HG02981 (cell line): Measurements from ENCODE around the gene GRIP2.
"Not testable (repeated sequence)": the region's sequence is repeated elsewhere in the genome, so short reads cannot be mapped to it uniquely, and the experiment has no call there.

Experiments used
- ATAC-seq: cut with Tn5 transposase; IDR thresholded peaks from one replicate; pipeline ENCODE4 v1.9.1; 2021; ENCODE audit warnings: mild to moderate bottlenecking, moderate library complexity; ENCODE audit not compliant: unreplicated experiment

GRIP2 gene

GRCh38 chr3:14522768-14523167 is 17.4 kb downstream of the GRIP2 start:
- no peak for ATAC-seq

- no peak for ATAC-seq
Measured at GRCh38 chr3:14522129-14522691, 17.9 kb downstream of the GRIP2 start.

- no peak for ATAC-seq
Measured at GRCh38 chr3:14521611-14522010, 18.5 kb downstream of the GRIP2 start.

DNA sequence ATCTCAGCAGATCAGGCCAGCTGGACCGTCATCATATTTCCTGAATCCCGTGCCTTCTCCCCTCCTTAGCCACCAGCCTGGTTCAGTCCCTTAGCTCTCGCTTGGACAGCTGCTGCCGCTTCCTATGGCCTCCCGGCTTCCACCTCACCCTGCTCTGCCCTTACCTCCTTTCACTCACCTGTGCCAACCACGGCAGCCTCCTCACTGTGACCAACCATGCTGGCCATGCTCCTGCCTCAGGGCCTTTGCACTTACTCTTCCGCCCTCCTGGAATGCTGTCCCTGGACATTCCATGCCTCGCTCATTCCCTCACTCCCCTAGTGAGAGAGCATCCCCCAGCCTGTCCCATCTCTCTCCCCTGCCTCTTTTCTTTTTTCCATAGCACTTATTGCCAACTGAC is 19.2 kb downstream of the GRIP2 start:
- no peak for ATAC-seq

DNA sequence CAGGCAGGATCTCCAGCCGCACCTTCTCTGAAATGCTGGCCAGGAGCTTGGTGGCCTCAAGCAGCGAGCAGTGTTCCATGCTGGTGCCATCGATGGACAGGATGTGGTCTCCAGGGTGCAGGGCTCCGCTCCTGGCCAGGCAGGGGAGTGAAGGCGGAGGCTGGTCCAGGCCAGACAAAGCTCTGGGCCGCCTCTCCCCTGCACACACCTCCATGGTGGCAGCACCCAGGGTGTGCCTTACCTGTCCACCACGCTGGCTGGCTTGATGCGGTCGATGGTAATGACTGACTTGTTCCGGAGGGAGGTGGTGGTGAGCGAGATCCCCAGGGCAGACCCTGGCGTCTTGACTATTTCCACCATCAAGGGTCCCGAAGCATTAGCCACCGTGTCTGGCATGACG is 20.0 kb downstream of the GRIP2 start:
- no peak for ATAC-seq

GRCh38 chr3:14519406-14519805 is 20.7 kb downstream of the GRIP2 start:
- no peak for ATAC-seq

DNA sequence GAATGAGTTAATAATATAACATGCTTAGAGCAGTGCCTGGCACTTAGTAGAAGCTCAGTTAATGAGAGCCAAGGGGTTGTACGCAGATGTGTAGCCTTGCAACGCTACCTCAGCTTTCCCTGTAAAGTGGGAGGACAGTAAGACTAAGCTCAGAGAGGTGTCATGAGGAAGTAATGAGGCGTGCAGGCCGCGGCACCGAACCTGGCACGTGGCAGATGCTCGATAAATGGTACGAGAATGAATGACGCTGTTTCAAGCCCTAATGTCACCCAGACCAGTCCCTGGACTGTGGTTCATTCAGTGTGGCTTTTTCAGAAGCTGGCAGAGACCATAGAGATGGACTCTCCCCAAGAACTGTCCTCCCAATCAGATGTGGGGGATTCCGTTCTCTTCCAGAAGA is 21.2 kb downstream of the GRIP2 start:
- ATAC-seq = no peak

- ATAC-seq = no peak
Measured at GRCh38 chr3:14518432-14518802, 21.7 kb downstream of the GRIP2 start.

- no peak for ATAC-seq
Measured at GRCh38 chr3:14517601-14518431, 22.3 kb downstream of the GRIP2 start.

- no peak for ATAC-seq
Measured at GRCh38 chr3:14516738-14517345, 23.3 kb downstream of the GRIP2 start.

- ATAC-seq = not testable (repeated sequence)
Measured at GRCh38 chr3:14515526-14515925, 24.6 kb downstream of the GRIP2 start.

GRCh38 chr3:14514323-14514720 is 25.8 kb downstream of the GRIP2 start:
- ATAC-seq = no peak

DNA sequence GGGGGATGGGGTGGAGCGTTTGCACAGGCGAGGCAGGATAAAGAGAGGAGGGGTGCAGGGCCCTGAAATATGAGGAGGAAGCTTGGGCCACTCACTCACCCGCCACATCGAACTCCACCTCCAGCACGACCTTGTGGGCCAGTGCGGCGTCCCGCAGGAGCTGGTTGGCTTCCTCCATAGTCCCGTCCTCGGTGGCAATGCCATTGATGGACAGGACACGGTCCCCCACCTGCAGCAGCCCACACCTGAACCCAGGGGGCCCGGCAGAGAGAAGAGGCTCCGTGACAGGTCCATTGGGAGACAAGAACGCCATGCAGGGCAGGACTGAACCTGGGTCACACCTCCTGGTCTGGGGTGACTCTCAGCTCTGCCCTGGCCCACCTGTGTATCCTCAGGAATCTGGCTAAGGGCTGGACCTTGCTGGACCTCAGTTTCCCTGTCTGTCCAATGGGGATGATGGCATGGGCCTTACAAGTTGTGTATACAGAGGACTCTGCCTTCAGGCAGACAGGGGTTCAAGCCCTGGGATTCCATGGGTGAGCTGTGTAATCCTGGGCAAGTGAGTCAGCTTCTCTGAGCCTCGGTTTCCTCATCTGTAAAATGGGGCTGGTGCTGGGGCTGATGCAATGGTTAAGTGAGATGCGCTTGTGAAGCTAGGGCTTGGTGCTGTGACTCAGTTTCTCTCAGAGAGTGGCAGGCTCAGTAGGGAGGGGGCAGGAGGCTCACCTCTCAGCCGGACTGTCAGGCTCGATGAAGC is 26.4 kb downstream of the GRIP2 start:
- ATAC-seq = no peak

- no peak for ATAC-seq
Measured at GRCh38 chr3:14512942-14513327, 27.2 kb downstream of the GRIP2 start.

DNA sequence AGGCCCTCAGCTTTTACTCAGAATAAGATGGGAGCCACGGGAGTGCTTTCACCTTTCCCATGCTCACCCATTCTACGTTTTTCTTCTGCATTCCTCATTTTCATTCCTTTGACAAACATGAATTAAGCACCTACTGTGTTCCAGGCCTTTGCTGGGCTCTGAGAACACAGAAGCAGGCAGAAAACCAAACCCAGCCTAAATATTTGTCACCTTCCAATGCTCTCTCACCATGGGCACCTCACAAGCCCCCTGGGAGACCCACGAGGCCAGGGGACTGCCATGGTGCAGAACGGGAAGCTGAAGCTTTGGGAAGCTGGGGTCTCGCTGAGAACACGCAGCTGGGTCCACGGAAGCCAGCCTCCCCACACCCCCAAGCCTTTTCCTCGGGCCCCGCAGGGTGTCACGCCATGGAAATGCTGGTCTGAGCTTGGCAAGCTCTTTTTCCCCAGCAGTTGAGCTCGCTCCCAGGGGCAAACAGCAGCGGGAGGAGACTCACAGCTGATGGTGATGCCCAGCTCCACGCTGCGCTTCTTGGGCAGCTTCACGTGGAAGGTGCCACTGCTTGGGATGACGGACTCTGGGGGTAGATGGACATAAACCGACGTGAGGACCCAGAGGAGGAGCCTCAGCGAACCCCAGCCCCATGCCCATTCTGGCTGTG is 27.7 kb downstream of the GRIP2 start:
- ATAC-seq = no peak

DNA sequence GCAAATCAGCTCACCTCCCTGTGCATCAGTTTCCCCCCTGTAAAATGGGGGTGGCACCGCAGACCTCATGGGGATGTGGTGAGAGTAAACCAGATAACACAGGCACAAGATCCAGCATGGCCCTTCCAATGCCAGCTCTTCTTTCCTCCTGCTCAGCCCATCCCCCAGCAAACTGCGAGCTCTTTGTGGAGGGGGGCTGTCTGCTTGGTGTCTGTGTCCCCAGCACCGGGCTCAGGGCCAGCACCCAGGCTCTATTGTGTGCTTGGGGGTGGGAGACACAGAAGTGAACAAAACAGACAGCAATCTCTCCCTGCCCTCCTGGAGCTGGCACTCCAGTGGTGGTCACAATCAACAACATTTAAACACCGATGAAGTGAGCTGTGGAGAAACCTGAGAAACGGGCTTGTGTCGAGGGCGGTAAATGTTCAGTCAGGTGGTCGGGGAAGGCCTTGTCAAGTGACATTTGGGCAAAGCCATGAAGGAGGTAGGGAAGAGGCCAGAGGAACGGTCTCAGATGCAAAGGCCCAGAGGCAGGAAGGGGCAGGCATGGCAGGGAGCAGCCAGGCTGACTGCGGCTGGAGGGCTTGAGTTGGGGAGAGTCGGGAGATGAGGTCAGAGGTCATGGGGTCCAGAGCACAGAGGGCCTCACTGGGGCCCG is 28.4 kb downstream of the GRIP2 start:
- no peak for ATAC-seq

DNA sequence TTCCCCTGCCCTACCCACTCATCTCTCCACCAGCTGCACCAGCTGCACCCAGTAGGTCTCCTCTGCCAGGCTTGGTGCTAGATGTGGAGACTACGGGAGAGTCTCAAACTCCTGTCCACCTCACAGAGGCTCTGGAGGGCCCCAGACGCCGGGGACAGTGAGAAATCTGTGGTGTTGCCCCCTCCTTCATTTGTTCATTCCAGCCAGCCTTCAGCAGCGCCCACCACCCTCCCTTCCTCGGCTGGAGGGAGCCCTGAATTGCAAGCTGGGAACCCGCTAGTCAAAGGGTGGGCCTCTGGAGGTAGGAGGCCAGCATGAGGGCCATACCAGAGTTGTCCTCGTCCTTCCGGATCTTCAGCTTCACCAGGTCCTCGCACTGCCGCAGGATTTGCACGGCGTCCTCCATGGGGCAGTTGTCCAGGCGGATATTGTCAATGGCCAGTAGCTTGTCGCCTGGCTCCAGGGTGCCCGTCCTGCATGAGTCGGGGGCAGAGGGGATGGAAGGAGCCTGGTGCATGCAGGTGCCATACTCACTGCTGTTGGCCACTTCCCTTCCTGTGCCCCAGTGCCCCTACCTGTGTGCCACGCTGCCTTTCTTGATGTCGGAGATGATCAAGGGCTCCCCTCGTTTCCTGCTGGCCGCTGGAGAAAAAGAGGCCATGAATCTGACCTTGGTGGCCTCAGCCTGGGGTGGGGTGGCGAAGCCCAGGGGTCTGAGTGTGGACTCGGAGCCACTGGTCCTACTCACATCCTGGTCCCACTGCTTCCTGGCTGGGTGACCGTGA is 29.1 kb downstream of the GRIP2 start:
- no peak for ATAC-seq

DNA sequence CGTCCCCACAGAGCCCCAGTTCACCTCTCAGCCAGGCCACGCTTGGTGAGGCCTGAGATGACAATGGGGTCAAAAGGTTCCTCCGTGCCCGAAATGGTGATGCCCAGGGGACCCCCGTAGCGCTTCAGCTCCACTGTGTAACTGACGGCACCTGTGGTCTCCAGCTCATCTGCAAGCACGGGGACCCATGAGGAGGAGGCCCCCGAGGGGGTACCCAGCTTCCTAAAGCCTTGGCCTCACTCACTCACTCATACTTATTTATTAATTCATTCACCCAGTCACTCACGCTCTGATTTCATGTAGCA is 30.4 kb downstream of the GRIP2 start:
- ATAC-seq = no peak

- no peak for ATAC-seq
Measured at GRCh38 chr3:14508966-14509795, 31.0 kb downstream of the GRIP2 start.
